ENCODE measurements around the gene NUP88. TPM values are rescaled to one million over a fixed set of nuclear protein-coding genes. Genes with fewer than 3 reads are reported as not detected.
"Not testable (repeated sequence)": the region's sequence is repeated elsewhere in the genome, so short reads cannot be mapped to it uniquely, and the experiment has no call there.

The NUP88 gene
- total and polyA plus RNA-seq, 2 donors: 43.5 to 70.4 TPM

GRCh38 chr17:5431949-5432556, 12.6 kb upstream of the NUP88 start:
- no peak overlapping the region for H3K27ac ChIP-seq (ENCODE audit: low read depth)
- 77% methylated on average over 3 of the region's 3 CpGs for WGBS
- no peaks in the 10 kb centered on the region for H3K4me1 ChIP-seq (ENCODE audit: insufficient read depth)
- H3K36me3 ChIP-seq (ENCODE audit: insufficient read depth): peaks cover 2% of the 10 kb centered on the region
- DNase-seq (ENCODE audit: extremely low spot score): no peak
- no peak overlapping the region for H3K4me3 ChIP-seq (ENCODE audit: low read depth, low read length)

GRCh38 chr17:5431234-5431633, 11.8 kb upstream of the NUP88 start:
- not testable (repeated sequence) for H3K4me3 ChIP-seq (ENCODE audit: low read depth, low read length); H3K27ac ChIP-seq (ENCODE audit: low read depth); H3K36me3 ChIP-seq (ENCODE audit: insufficient read depth); H3K4me1 ChIP-seq (ENCODE audit: insufficient read depth); DNase-seq (ENCODE audit: extremely low spot score)
- 88% methylated on average over 5 of the region's 5 CpGs for WGBS

GRCh38 chr17:5430413-5430999, 11.0 kb upstream of the NUP88 start:
- WGBS: 95% methylated on average over 3 of the region's 3 CpGs
- no peak overlapping the region for H3K4me3 ChIP-seq (ENCODE audit: low read depth, low read length)
- peaks cover 9% of the 10 kb centered on the region for H3K36me3 ChIP-seq (ENCODE audit: insufficient read depth)
- no peak for DNase-seq (ENCODE audit: extremely low spot score)
- no peaks in the 10 kb centered on the region for H3K4me1 ChIP-seq (ENCODE audit: insufficient read depth)
- H3K27ac ChIP-seq (ENCODE audit: low read depth): no peak overlapping the region

- H3K4me3 ChIP-seq (ENCODE audit: low read depth, low read length): no peak overlapping the region
- peaks cover 9% of the 10 kb centered on the region for H3K36me3 ChIP-seq (ENCODE audit: insufficient read depth)
- no peaks in the 10 kb centered on the region for H3K4me1 ChIP-seq (ENCODE audit: insufficient read depth)
- 82% methylated on average over 3 of the region's 3 CpGs for WGBS
- DNase-seq (ENCODE audit: extremely low spot score): no peak
- H3K27ac ChIP-seq (ENCODE audit: low read depth): no peak overlapping the region
These were observed 9.9 kb upstream of the NUP88 start for GRCh38 chr17:5429191-5429887.

- H3K27ac ChIP-seq (ENCODE audit: low read depth): no peak overlapping the region
- no peak for DNase-seq (ENCODE audit: extremely low spot score)
- H3K4me3 ChIP-seq (ENCODE audit: low read depth, low read length): no peak overlapping the region
- H3K36me3 ChIP-seq (ENCODE audit: insufficient read depth): peaks cover 12% of the 10 kb centered on the region
- 93% methylated on average over 3 of the region's 3 CpGs for WGBS
- H3K4me1 ChIP-seq (ENCODE audit: insufficient read depth): no peaks in the 10 kb centered on the region
These were observed 6.4 kb upstream of the NUP88 start for GRCh38 chr17:5425826-5426225.

- Histone ChIP-seq H3K27ac (ENCODE audit: low read depth) (no peak overlapping the region), H3K36me3 (ENCODE audit: insufficient read depth) (peaks cover 12% of the 10 kb centered on the region), H3K4me1 (ENCODE audit: insufficient read depth) (no peaks in the 10 kb centered on the region), H3K4me3 (ENCODE audit: low read depth, low read length) (no peak overlapping the region)
- 61% methylated on average over 1 of the region's 1 CpG for WGBS
- no peak for DNase-seq (ENCODE audit: extremely low spot score)
These were observed 5.4 kb upstream of the NUP88 start for GRCh38 chr17:5424909-5425308.

- 91% methylated on average over 2 of the region's 2 CpGs for WGBS
- Histone ChIP-seq H3K27ac (ENCODE audit: low read depth) (no peak overlapping the region), H3K4me1 (ENCODE audit: insufficient read depth) (no peaks in the 10 kb centered on the region), H3K4me3 (ENCODE audit: low read depth, low read length) (no peak overlapping the region), H3K36me3 (ENCODE audit: insufficient read depth) (peaks cover 9% of the 10 kb centered on the region)
- no peak for DNase-seq (ENCODE audit: extremely low spot score)
These were observed 3.0 kb upstream of the NUP88 start for GRCh38 chr17:5422505-5422904.

- Histone ChIP-seq H3K27ac (ENCODE audit: low read depth) (peak within 1 kb of the TSS; percentile 77), H3K36me3 (ENCODE audit: insufficient read depth) (peaks cover 5% of the 10 kb centered on the region), H3K4me1 (ENCODE audit: insufficient read depth) (no peaks in the 10 kb centered on the region), H3K4me3 (ENCODE audit: low read depth, low read length) (peak within 1 kb of the TSS; percentile 77)
- no peak for DNase-seq (ENCODE audit: extremely low spot score)
- under 1% methylated on average over 41 of the region's 41 CpGs for WGBS
These were observed 644 bp upstream of the NUP88 start, which contains the start of gene RPAIN for GRCh38 chr17:5419959-5420653. Gene RPAIN, plus strand, starts transcription at chr17:5420182. Its CDS starts 29 bp downstream, at chr17:5420211.

- peak; percentile 60 for DNase-seq (ENCODE audit: extremely low spot score)
- H3K4me1 ChIP-seq (ENCODE audit: insufficient read depth): no peaks in the 10 kb centered on the region
- H3K4me3 ChIP-seq (ENCODE audit: low read depth, low read length): peak overlapping the region; percentile 77
- H3K27ac ChIP-seq (ENCODE audit: low read depth): peak overlapping the region; percentile 77
- WGBS: under 1% methylated on average over 26 of the region's 26 CpGs
- H3K36me3 ChIP-seq (ENCODE audit: insufficient read depth): peaks cover 5% of the 10 kb centered on the region
These were observed 555 bp downstream of the NUP88 start for GRCh38 chr17:5418858-5419355.

- peaks cover 6% of the 10 kb centered on the region for H3K36me3 ChIP-seq (ENCODE audit: insufficient read depth)
- 88% methylated on average over 2 of the region's 2 CpGs for WGBS
- no peak for DNase-seq (ENCODE audit: extremely low spot score)
- no peak overlapping the region for H3K27ac ChIP-seq (ENCODE audit: low read depth)
- H3K4me3 ChIP-seq (ENCODE audit: low read depth, low read length): no peak overlapping the region
- no peaks in the 10 kb centered on the region for H3K4me1 ChIP-seq (ENCODE audit: insufficient read depth)
These were observed 2.6 kb downstream of the NUP88 start for GRCh38 chr17:5416901-5417300.

- Histone ChIP-seq H3K36me3 (ENCODE audit: insufficient read depth) (peaks cover 6% of the 10 kb centered on the region), H3K27ac (ENCODE audit: low read depth) (no peak overlapping the region), H3K4me3 (ENCODE audit: low read depth, low read length) (no peak overlapping the region), H3K4me1 (ENCODE audit: insufficient read depth) (no peaks in the 10 kb centered on the region)
- no peak for DNase-seq (ENCODE audit: extremely low spot score)
- 68% methylated on average over 4 of the region's 4 CpGs for WGBS
These were observed 5.8 kb downstream of the NUP88 start for GRCh38 chr17:5413682-5414081.

GRCh38 chr17:5410594-5411272, 8.7 kb downstream of the NUP88 start:
- H3K36me3 ChIP-seq (ENCODE audit: insufficient read depth): peaks cover 11% of the 10 kb centered on the region
- 93% methylated on average over 7 of the region's 7 CpGs for WGBS

GRCh38 chr17:5408186-5408585, 11.3 kb downstream of the NUP88 start:
- no peaks in the 10 kb centered on the region for H3K4me1 ChIP-seq (ENCODE audit: insufficient read depth)
- WGBS: 92% methylated on average over 5 of the region's 5 CpGs
- no peak overlapping the region for H3K4me3 ChIP-seq (ENCODE audit: low read depth, low read length)
- H3K36me3 ChIP-seq (ENCODE audit: insufficient read depth): peaks cover 13% of the 10 kb centered on the region
- no peak overlapping the region for H3K27ac ChIP-seq (ENCODE audit: low read depth)
- no peak for DNase-seq (ENCODE audit: extremely low spot score)

More at GRCh38 chr17:5410594-5411272, 8.7 kb downstream of the NUP88 start:
- H3K27ac ChIP-seq (ENCODE audit: low read depth): no peak overlapping the region
- no peaks in the 10 kb centered on the region for H3K4me1 ChIP-seq (ENCODE audit: insufficient read depth)
- H3K4me3 ChIP-seq (ENCODE audit: low read depth, low read length): no peak overlapping the region
- no peak for DNase-seq (ENCODE audit: extremely low spot score)

All from urinary bladder (tissue), 4 donors.